Naive B cell (primary cell): Measurements from ENCODE around the gene VPS13D. TPM values are rescaled to one million over a fixed set of nuclear protein-coding genes. Genes with fewer than 3 reads are reported as not detected.

ENCODE experiments used
- polyA plus RNA-seq, 6 donors: library from polyadenylated mRNA; unstranded; fragments of 300-500 nt; fragmentation: Illumina TruSeq; gene quantifications; one replicate each; pipeline ENCODE4 v1.2.3, GENCODE V29; 2021; ENCODE audit warnings: low read depth in 6 of 6

The VPS13D gene
- polyA plus RNA-seq, 6 donors from 2014 or later: 7.6 to 14.6 (median 11.8) TPM

Other genes starting within 250 kb of the VPS13D start
- gene MFN2, start 249.6 kb upstream of the VPS13D start, polyA plus RNA-seq: 10 to 100 TPM; 27.5 to 39.9 (median 35.9) TPM
- gene MIIP, start 210.5 kb upstream of the VPS13D start, polyA plus RNA-seq: 10 to 100 TPM; 28.9 to 41.4 (median 31.6) TPM
- not detected for gene TNFRSF8, start 166.7 kb upstream of the VPS13D start, polyA plus RNA-seq
- gene TNFRSF1B, start 63.0 kb upstream of the VPS13D start, polyA plus RNA-seq: 10 to 100 TPM; 29.0 to 54.0 (median 42.7) TPM